ENCODE results near the gene MYO1H.
A peak's percentile ranks its signal among the peaks of the same experiment; 100 is the strongest.

DNA sequence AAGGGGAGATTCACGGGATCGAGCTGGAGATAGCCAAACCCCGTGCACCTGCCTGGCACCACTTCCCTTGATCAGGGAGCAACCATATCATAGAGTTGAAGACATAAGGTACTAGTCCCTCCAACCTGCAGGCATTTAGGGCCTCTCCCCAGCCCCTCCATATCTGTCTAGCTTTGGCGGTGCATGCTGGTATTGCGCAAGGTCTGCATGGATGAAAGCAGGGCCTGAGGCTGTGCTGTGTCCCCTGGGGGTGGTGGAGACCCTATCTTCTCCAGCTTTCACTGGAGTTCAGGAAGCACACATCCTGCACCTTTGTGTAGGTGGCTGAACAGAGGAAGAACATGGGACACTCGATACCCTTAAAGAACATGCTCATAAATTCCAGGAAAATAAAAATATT is 82.5 kb downstream of the MYO1H start:
- TF ChIP-seq YY1 (IDR thresholded peaks at IDR 0.05; ENCODE audit: low read depth) (no peak), MAX (IDR thresholded peaks at IDR 0.05) (no peak), EGR1 (IDR thresholded peaks at IDR 0.05) (no peak), TCF12 (IDR thresholded peaks at IDR 0.05; ENCODE audit: low read depth) (no peak), RAD21 (IDR thresholded peaks at IDR 0.05; ENCODE audit: low read depth) (no peak), TAF1 (IDR thresholded peaks at IDR 0.05; ENCODE audit: low read depth) (no peak), FOXM1 (IDR thresholded peaks at IDR 0.05; ENCODE audit: borderline replicate concordance, low read depth) (no peak), NFIC (IDR thresholded peaks at IDR 0.05) (no peak), EP300 (IDR thresholded peaks at IDR 0.05; ENCODE audit: borderline replicate concordance) (no peak), CEBPB (IDR thresholded peaks at IDR 0.05) (peak; percentile 73), CREB1 (IDR thresholded peaks at IDR 0.05; ENCODE audit: low read depth) (no peak), ZBTB7A (IDR thresholded peaks at IDR 0.05; ENCODE audit: low read depth) (no peak), TEAD4 (IDR thresholded peaks at IDR 0.05) (no peak)
- TF ChIP-seq, protein P1, sequence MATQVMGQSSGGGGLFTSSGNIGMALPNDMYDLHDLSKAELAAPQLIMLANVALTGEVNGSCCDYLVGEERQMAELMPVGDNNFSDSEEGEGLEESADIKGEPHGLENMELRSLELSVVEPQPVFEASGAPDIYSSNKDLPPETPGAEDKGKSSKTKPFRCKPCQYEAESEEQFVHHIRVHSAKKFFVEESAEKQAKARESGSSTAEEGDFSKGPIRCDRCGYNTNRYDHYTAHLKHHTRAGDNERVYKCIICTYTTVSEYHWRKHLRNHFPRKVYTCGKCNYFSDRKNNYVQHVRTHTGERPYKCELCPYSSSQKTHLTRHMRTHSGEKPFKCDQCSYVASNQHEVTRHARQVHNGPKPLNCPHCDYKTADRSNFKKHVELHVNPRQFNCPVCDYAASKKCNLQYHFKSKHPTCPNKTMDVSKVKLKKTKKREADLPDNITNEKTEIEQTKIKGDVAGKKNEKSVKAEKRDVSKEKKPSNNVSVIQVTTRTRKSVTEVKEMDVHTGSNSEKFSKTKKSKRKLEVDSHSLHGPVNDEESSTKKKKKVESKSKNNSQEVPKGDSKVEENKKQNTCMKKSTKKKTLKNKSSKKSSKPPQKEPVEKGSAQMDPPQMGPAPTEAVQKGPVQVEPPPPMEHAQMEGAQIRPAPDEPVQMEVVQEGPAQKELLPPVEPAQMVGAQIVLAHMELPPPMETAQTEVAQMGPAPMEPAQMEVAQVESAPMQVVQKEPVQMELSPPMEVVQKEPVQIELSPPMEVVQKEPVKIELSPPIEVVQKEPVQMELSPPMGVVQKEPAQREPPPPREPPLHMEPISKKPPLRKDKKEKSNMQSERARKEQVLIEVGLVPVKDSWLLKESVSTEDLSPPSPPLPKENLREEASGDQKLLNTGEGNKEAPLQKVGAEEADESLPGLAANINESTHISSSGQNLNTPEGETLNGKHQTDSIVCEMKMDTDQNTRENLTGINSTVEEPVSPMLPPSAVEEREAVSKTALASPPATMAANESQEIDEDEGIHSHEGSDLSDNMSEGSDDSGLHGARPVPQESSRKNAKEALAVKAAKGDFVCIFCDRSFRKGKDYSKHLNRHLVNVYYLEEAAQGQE (IDR thresholded peaks at IDR 0.05; ENCODE audit: low read depth) = no peak
